ENCODE measurements around the gene CDS1.

- no peak for TF ChIP-seq CTCF (IDR thresholded peaks at IDR 0.05 in 8 of 11, conservative IDR thresholded peaks at IDR 0.05 in 3 of 11)
- no peak for TF ChIP-seq POLR2AphosphoS5 (IDR thresholded peaks at IDR 0.05)
- TF ChIP-seq POLR2A (IDR thresholded peaks at IDR 0.05), result no peak
These were observed 69.6 kb downstream of the CDS1 start for GRCh38 chr4:84652478-84652877.

Data from spleen (tissue), 7 donors.